LHCN-M2 (cell line): Measurements from ENCODE around the gene HSPB9. TPM values are rescaled to one million over a fixed set of nuclear protein-coding genes. Genes with fewer than 3 reads are reported as not detected.

ENCODE experiments used
- DNase-seq: peaks from one replicate; pipeline ENCODE4 v3.0.0-alpha.2; 2012; ENCODE audit warnings: low read depth
- total RNA-seq: library from RNA; depleted of rRNA; stranded (reverse); fragments of >200 nt; gene quantifications from 2 replicates; pipeline ENCODE4 v1.2.3, GENCODE V29; 2014; rRNA removed

The HSPB9 gene
- total RNA-seq, 1 experiment from 2014 or later, result not detected

- no peak for DNase-seq
These were observed 18.8 kb downstream of the HSPB9 start for GRCh38 chr17:42141382-42141781.

- peak; percentile 86 for DNase-seq
These were observed 19.8 kb downstream of the HSPB9 start for GRCh38 chr17:42142371-42142896.

DNA sequence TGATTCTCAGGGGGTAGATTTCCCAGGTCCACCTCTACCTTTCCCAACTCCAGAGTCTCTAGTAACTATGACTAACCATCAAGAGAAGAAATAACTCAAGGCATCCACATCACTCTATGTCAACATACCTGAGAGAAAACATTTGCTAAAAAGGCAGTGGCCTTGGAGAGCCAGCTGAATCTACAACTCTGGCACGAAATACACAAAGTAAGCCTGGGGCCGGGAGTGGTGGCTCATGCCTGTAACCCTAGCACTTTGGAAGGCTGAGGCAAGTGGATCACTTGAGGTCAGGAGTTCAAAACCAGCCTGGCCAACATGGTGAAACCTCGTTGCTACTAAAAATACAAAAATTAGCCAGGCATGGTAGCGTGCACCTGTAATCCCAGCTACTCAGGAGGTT lies 20.5 kb downstream of the HSPB9 start:
- DNase-seq, result peak; percentile 62

- DNase-seq, result no peak
These were observed 24.5 kb downstream of the HSPB9 start for GRCh38 chr17:42146911-42147607.

- DNase-seq, result no peak
These were observed 31.5 kb downstream of the HSPB9 start for GRCh38 chr17:42153919-42154742.

GRCh38 chr17:42155614-42156045 lies 33.0 kb downstream of the HSPB9 start:
- DNase-seq, result no peak

DNA sequence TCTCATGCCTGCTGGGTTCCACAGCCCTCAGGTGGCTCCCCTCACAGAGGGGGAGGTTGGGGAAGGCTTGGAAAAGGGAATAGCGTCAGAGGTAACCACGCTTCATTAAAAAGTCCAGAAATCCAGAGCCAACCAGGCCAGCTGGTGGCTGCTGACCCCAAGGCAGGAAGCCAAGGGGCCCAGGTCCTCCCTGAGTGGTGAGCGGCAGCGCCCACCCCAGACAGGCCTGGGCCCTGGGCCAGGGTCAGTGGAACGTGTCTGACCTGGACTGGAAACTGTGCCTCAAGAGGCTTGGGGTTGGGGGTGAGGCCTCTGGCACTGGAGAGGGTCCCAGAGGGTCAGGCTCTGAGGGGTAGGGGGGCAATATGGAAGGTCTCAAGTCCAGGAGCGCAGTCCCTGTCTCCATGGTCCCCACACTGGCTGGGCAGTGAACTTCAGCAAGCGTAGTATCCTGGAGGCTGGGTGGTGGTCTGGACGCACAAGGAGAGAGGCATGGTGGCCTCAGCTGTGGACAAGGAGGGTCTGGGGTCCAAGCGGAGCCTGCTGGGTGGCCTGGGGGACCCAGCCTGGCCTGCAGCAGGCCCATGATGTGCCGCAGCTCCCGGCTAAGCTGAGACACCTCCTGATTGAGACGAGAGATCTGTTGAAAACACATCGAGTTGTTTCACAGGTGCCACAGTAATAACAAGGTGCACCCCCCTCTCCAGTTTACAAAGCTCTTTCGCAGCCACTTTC lies 37.4 kb downstream of the HSPB9 start:
- no peak for DNase-seq

DNA sequence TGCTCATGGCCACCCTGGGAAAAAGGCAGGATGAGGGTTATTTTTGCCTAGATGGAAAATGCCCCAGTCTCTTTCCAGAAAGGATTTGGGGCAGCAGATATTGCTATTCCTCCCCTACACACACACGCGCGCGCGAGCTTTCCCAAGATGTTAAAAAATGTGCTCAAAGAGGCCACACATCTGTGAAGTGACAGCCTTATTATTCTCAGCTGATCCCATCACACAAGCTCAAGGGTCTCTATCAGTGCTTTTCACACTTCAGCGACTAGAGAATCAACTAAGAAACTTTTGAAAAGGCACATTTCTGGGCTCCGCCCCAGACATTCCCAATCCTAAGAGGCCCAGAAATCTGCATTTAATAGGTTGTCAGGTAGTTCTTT lies 37.9 kb downstream of the HSPB9 start:
- DNase-seq, result no peak

- no peak for DNase-seq
These were observed 40.5 kb downstream of the HSPB9 start for GRCh38 chr17:42163113-42163512.

- DNase-seq, result no peak
These were observed 41.2 kb downstream of the HSPB9 start for GRCh38 chr17:42163696-42164407.

DNA sequence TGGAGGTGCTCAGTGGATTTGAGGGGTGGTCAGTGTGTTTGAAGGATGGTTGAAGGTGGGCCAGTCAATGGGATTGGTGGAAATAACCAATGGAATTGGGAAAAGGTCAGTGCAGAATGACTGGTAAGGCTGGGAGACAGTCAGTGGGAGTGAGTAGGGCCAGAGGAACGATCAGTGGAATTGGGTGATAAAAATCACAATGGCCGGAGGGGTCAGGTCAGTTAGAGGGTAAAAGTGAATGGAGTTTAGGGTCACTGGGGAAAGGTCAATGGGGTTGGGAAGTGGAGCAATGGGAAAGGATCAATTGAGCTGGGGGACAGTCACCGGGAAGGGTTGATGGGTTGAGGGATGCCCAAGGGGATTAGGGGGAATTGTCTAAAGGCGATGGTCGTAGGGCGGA lies 43.1 kb downstream of the HSPB9 start:
- no peak for DNase-seq

DNA sequence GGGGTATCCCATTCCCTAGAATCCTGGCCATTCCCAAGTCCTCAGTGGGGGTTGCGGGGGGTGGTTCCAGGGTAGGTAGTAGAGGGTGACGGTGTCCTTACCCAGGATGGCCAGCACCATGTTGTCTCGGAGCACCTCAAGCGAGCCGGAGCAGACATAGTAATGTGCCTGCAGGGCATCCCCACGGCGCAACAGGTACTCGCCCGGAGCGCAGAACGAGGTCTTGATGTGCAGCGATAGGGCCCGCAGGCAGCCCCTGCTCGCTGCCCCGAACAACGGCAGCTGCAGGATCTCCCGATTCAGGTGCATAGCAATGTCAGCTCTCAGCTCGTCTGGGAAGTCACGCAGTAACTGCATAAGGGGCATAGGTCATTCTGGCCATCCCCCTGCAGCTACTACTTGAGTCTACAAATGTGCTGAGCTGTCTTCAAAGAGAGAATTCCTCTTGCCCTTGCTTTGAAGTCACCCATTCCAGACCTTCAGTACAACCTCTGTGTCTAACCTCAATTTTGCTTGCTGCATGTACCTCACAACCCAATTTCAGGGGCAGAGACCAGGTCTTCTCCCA lies 43.7 kb downstream of the HSPB9 start:
- DNase-seq, result no peak

DNA sequence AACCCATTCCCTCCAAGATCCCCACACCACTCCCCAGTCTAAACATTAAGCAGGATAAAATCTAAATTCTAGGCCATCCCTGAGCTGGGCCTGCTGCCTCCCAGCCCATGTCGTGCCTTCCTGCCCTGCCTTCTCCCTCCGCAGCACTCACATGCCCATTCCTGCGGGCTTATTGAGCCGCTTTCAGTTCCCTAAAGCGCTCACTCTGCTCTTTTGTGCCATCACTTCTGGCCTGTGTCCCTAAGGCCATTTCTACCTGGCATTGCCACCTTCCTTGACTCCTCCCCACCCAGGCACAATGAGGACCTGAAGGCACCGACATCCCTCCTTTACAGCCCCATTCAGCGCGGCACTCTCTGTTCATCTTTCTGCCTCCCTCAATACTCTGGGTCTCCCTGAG lies 45.2 kb downstream of the HSPB9 start:
- DNase-seq, result no peak

DNA sequence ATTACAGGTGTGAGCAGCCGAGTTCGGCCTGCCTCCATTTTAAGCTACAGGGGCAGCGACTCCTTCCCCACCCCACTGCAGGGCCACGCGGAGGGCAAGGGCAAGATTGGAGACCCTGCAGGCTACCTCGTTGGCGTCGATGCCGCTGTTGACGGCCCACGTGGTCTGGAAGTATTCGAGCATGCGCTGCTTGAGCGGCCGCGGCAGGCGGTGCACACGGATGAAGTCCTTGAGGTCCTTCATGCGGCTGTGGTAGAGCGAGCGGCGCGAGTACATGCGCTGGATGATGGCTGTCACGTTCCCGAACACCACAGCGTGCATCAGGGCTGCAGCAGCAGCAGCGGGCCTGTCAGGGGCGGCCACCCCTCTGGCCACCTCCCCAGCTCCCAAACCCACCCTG lies 46.7 kb downstream of the HSPB9 start:
- DNase-seq, result no peak

DNA sequence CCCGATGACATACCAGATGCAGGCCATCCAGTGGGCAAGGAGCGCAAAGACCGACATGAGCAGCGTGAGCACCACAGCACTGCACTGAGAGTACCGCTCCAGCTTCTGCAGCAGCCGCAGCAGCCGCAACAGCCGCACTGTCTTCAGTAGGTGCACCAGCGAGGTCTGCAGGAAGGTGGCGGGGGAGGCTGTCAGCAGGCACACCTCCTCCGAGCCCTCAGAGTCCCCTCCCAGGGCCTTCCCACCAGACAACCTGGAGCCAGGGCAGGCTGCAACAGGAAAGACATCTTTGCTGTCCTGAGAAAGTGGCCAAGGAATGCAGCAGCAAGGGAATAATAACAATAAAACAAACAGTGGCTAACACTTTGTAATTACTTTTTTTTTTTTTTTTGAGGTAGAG lies 49.2 kb downstream of the HSPB9 start:
- no peak for DNase-seq

Other genes with a start within 250 kb of the HSPB9 start
- 181 and 184 TPM in 2 replicates for gene ACLY, start 203.9 kb upstream of the HSPB9 start, total RNA-seq
- gene ODAD4, start 192.2 kb upstream of the HSPB9 start, total RNA-seq, result 0.19 and 0.86 TPM in 2 replicates
- gene CNP, start 156.0 kb upstream of the HSPB9 start, total RNA-seq, result 61.6 and 75.1 TPM in 2 replicates
- 67.5 and 83.1 TPM in 2 replicates for gene DNAJC7, start 105.4 kb upstream of the HSPB9 start, total RNA-seq
- gene NKIRAS2, start 102.7 kb upstream of the HSPB9 start, total RNA-seq, result 41.2 and 48.5 TPM in 2 replicates
- gene C17orf113, start 72.2 kb upstream of the HSPB9 start, total RNA-seq, result 0.29 TPM in 1 of 2 replicates, not detected in the other
- gene ZNF385C, start 24.3 kb upstream of the HSPB9 start, total RNA-seq, result not detected in 2 replicates
- 5.3 and 8.0 TPM in 2 replicates for gene DHX58, start 10.1 kb upstream of the HSPB9 start, total RNA-seq
- 14.5 and 22.2 TPM in 2 replicates for gene KAT2A, start 1.4 kb upstream of the HSPB9 start, total RNA-seq
- gene RAB5C, start 32.2 kb downstream of the HSPB9 start, total RNA-seq, result 111 and 139 TPM in 2 replicates
- gene KCNH4, start 58.3 kb downstream of the HSPB9 start, total RNA-seq, result under 0.01 TPM in 1 of 2 replicates, not detected in the other
- gene HCRT, start 62.6 kb downstream of the HSPB9 start, total RNA-seq, result not detected in 2 replicates
- gene GHDC, start 71.7 kb downstream of the HSPB9 start, total RNA-seq, result 14.6 and 16.8 TPM in 2 replicates
- 12.6 and 14.2 TPM in 2 replicates for gene STAT5B, start 153.6 kb downstream of the HSPB9 start, total RNA-seq
- gene STAT5A, start 165.7 kb downstream of the HSPB9 start, total RNA-seq, result 4.5 and 5.2 TPM in 2 replicates